GM12865 (cell line): Measurements from ENCODE around the gene TRIM10.
"Not testable (repeated sequence)": the region's sequence is repeated elsewhere in the genome, so short reads cannot be mapped to it uniquely, and the experiment has no call there.

ENCODE experiments used
- DNase-seq: peaks from one replicate; pipeline ENCODE4 v3.0.0; 2010; ENCODE audit warnings: low read depth
- H3K4me3 ChIP-seq: 2 replicates; pipeline ENCODE4 v1.5.1; 2011; ENCODE audit warnings: mild to moderate bottlenecking, low read depth, low read length, control low read depth
- TF ChIP-seq, protein P1 (sequence below): IDR thresholded peaks from 2 replicates; pipeline ENCODE4 v1.5.1; 2011; ENCODE audit warnings: low read length, control low read depth, low read depth, inconsistent platforms; ENCODE audit not compliant: insufficient read depth; ENCODE audit errors: missing control alignments

The TRIM10 gene

DNA sequence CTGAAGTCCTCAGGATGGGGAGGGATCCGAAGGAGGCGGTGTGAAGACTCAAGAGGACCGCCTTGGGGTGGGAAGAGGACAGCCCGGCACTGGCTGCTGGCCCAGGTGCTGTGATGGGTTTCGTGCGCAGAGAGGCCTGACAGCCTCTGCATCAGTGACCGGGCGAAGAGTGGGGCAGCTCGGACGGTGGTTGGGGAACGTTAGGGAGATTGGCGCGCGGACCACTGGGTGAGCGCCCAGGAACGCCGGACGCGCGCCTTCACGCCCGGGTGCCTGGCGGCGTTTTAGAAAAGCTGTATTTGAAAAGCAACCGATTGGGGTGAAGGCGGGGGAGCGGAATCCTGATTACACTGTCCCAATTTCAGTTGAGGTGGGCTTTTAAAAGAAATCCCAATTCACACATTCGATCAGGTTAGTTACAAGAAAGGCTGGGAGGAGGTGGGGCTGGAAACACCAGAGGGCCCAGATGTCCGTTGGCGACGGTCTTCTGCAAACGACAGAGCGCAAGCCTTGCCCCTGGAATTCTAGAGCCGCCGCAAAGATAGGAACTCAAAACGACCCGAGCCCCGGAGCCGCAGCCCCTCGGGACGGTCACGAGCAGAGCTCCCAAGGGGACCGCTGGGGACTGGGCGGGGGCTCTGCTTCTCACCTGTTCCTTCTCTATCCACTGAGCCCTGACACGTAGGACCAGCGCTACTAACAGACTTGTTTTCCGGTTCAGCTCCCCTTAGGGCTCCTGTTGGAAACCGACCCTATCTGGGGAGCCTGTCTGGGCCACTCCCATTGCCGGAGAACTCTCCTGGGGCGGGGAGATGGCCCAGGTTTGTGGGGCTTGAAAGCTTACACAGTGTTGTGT is 33.5 kb downstream of the TRIM10 start:
- TF ChIP-seq, protein P1, sequence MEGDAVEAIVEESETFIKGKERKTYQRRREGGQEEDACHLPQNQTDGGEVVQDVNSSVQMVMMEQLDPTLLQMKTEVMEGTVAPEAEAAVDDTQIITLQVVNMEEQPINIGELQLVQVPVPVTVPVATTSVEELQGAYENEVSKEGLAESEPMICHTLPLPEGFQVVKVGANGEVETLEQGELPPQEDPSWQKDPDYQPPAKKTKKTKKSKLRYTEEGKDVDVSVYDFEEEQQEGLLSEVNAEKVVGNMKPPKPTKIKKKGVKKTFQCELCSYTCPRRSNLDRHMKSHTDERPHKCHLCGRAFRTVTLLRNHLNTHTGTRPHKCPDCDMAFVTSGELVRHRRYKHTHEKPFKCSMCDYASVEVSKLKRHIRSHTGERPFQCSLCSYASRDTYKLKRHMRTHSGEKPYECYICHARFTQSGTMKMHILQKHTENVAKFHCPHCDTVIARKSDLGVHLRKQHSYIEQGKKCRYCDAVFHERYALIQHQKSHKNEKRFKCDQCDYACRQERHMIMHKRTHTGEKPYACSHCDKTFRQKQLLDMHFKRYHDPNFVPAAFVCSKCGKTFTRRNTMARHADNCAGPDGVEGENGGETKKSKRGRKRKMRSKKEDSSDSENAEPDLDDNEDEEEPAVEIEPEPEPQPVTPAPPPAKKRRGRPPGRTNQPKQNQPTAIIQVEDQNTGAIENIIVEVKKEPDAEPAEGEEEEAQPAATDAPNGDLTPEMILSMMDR = no peak
- H3K4me3 ChIP-seq = no peak overlapping the region
- no peak for DNase-seq

DNA sequence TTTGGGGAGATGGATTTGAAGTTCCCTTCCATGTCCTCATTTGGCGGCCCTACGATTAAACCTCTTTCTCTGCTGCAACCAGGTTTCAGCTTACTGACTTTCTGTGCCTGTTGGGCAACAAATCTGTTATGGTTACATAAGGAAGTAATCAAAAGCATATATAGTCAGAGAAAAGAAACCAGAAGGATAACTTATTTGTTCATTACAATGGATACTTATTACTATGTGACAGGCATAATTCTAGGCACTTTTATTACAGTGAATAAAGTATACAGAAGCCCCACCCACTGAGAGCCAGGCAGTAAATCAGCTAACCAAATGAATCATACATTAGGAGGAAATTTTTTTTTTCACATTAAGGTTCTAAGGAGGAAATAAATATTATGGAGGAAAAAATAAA is 38.5 kb downstream of the TRIM10 start:
- no peak overlapping the region for H3K4me3 ChIP-seq
- TF ChIP-seq, protein P1 = no peak
- no peak for DNase-seq

DNA sequence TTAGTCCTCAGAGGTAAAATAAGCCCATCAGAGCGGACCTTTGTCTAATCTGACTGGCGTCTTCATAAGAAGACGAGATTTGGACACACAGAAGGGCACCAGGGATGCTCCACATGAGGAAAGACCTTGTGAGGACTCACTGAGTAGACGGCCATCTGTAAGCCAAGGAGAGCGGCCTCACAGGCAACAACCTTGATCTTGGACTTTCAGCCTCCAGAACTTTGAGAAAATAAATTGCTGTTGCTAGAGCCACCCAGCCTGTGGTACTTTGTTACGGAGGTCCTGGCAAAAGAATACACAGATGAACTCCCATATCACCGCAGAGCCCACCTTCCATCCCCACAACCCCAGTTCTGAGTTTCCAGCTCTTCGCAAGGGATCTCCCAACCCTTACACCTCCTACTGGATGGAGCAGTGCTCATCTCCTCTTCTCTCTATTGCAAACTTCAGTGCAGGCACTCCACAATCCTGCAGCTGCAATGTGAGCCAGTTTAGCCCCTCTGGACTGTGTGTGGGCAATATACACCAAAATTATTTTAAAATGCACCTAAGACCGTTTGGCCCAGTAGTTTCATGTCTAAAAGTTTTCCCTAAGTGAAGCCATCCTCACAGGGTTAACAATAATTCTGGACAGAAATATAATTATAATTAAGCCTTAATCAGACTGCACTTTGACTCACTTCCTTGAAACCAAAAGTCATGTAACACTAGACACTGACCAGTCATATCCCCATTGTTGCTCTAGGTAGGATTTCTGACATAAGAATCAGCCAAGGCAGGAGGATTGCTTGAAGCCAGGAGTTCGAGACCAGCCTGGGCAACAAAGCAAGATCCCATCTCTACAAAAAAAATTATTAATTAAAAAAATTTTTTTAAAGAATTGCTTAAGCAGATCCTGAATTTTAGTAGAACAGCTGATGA is 39.3 kb downstream of the TRIM10 start:
- no peak for DNase-seq
- TF ChIP-seq, protein P1 = no peak
- no peak overlapping the region for H3K4me3 ChIP-seq

DNA sequence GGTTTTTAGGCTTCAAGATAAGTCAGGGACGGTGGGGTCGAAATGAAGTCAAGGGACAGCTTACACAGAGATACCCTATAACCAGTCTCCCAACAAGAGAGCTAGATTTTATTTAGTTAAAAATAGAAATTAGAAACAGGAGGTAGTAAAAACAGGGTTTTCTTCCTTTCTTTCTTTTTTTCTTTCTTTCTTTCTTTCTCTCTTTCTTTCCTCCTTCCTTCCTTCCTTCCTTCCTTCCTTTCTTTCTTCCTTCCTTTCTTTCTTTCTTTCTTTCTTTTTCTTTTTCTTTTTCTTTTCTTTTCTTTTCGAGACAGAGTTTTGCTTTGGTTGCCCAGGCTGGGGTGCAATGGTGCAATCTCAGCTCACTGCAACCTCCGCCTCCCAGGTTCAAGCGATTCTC is 42.3 kb downstream of the TRIM10 start:
- not testable (repeated sequence) for H3K4me3 ChIP-seq, DNase-seq

DNA sequence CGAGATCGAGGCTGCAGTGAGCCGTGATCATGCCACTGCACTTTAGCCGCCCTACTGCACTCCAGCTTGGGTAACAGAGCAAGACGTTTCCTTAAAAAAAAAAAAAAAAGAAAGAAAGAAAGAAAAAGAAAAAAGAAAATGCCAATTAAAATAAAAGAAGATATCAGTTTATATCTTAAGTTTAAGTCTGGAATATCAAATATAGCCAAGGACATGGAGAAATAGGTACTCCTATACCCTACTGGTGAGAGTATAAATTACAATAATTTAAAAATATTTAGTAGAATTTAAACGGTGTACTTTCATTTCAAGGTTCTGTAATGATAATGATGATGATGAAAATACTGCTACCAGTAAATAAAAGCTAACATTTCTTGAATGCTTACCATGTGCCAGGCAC is 44.3 kb downstream of the TRIM10 start:
- no peak overlapping the region for H3K4me3 ChIP-seq
- TF ChIP-seq, protein P1 = no peak

DNA sequence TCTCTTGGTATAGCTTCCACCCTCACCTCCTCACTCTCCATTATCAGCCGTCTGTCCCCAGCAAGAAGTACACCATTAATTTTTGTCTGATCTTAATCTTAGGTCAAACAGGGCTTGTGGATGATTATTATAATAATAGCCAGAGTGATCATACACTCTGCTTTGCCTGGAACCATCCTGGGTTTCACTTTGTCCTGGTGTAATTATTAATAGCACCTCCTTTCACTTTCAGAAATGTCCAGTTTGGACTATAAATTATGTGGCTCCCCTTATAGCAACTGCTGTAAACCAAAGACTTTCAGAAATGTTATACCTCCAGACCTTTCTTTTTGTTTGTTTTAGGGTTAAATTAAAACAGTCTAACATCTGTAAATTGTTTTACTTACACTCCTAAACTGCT is 47.2 kb downstream of the TRIM10 start:
- TF ChIP-seq, protein P1 = no peak
- DNase-seq = no peak
- no peak overlapping the region for H3K4me3 ChIP-seq

More for the DNA sequence above, 44.3 kb downstream of the TRIM10 start:
- no peak for DNase-seq
